Tongue (tissue), 2 donors: ENCODE measurements around the gene APPL1. TPM values are rescaled to one million over a fixed set of nuclear protein-coding genes. Genes with fewer than 3 reads are reported as not detected.
A peak's percentile ranks its signal among the peaks of the same experiment; 100 is the strongest.

ENCODE experiments used
- DNase-seq: peaks from one replicate; pipeline ENCODE4 v3.0.0-alpha.2; 2015
- total RNA-seq: library from RNA; depleted of rRNA; stranded (reverse); fragments of >200 nt; gene quantifications from one replicate; pipeline ENCODE4 v1.2.3, GENCODE V29; 2014

APPL1 gene, protein sequence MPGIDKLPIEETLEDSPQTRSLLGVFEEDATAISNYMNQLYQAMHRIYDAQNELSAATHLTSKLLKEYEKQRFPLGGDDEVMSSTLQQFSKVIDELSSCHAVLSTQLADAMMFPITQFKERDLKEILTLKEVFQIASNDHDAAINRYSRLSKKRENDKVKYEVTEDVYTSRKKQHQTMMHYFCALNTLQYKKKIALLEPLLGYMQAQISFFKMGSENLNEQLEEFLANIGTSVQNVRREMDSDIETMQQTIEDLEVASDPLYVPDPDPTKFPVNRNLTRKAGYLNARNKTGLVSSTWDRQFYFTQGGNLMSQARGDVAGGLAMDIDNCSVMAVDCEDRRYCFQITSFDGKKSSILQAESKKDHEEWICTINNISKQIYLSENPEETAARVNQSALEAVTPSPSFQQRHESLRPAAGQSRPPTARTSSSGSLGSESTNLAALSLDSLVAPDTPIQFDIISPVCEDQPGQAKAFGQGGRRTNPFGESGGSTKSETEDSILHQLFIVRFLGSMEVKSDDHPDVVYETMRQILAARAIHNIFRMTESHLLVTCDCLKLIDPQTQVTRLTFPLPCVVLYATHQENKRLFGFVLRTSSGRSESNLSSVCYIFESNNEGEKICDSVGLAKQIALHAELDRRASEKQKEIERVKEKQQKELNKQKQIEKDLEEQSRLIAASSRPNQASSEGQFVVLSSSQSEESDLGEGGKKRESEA
- 80.2 TPM for total RNA-seq

DNA sequence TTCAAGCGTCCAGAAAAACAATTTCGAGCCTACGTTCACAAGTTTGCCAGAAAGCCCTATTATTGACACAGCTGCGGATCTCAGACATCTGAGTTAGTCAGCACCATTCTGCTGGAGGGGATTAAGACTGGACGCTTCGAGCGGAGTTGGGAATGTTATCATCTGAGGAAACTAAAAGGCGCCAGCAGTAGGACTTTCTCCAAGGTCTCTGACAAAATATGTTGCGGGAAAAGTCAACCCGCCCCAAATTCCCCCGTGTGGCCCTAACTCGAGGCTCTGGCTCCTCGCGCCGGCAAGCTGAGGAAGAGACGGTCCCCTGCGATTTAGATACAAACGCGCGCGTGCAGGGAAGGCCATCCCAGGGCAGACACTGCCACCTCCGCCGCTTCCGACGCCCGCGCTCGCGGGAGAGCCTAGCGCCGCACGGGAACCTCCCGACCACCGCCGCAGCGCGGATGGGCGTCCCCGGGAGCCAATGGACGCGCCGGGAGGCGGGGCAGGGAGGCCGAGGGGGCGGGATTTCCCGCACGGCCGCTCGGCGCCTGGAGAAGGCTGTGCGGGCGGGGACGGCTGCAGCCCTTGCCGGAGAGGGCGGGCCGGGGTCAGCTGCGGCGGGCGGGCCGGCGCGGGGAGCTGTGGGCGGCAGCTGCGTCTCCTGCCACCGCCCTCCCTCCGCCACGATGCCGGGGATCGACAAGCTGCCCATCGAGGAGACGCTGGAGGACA is at the start of gene APPL1:
APPL1 (plus strand) TSS at position 526 of the 726 bp plus-strand sequence; CDS start at position 681, 155 bp downstream.
- peak; percentile 97 for DNase-seq

DNA sequence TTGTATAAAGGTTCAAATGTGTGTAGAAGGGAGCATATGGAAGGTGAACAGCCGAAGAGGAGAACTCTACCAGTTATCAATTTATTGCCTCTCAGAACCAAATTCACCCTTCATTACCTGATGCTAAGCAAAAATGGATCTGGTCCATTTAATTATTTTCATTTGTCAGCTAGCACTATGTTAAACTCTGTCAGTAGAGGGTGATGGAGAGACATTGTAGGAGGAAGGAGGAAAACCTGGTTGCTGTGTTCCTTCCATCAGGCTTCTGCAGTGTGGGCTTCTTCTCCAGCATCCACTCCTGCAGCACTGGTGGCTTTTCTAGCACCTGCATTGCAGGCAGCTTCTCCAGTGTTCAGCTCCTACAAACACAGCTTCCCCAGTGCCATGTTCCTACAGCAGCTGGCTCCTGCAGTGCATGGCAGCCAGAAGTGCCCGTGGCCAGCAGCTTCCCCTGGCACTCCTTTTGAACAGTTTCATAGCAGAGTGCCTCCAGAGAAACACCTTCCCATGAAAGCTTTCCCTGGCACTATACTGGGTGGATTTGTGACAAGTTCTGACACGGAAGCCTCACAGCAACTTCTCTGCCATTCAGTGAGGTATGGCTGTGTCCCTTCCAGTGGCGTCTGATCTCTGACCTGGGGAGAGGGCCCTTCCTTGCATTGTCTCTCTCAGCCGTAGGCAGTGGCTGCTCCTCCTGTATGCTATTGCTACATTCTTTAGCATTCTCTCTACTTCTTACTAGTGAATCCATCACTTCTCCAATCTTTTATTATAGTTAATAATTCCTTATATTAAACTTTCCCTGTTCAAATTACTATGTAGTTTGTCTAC is 47.7 kb upstream of the APPL1 start:
- no peak for DNase-seq

DNA sequence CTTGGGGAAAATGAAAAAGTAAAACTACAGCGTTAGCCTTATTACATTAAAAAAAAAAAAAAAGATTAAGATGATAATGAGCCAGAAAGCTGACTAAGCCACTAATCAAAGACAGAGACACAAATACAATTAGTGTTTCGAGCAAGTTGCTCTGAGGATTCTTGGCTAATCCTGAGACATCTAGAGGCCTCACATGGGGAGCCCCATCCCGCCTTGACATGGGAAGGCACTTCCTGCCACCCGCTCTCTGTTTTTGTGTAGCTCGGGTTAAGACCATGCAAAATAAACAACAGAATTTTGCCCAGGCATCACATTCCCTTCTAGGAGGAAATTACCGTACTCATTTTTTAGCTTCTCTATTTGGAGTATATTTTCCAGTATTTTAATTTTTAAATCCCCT is 43.0 kb upstream of the APPL1 start:
- DNase-seq: peak; percentile 41

DNA sequence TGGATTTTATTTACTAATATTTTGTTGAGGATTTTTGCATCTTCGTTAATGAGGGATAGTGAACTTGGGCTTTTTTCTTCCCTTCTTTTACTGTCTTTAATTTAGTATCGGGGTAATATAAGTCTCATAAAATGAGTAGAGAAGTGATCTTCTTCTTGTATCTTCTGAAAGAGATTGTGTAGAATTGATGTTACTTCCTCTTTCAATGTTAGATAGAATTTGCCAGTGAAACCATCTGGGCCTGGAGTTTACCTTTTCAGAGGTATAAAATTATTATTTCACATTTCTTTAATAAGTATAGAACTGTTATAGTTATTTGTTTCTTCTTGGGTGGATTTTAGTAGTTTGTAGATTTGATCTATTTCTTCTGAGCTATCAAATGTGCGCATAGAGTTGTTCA is 35.5 kb upstream of the APPL1 start:
- no peak for DNase-seq

DNA sequence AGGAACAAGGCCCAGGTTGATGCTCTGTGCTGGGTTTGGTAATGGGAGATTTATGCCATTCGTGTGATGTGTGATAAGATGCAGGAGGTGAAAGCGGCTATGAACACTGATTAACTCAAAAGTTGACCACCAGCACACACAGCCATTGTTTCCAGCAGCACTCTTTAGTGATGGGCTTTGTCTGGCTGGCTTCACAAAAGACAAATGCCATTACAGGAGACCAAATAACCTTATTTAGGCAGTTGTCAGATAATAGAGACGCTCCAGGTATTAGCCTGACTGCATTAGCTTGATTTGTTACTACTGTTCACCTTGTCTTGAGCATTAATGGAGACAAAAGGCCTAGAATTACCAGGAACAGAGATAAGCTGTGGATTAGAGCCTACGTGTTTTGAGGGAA is 32.9 kb upstream of the APPL1 start:
- DNase-seq: no peak

DNA sequence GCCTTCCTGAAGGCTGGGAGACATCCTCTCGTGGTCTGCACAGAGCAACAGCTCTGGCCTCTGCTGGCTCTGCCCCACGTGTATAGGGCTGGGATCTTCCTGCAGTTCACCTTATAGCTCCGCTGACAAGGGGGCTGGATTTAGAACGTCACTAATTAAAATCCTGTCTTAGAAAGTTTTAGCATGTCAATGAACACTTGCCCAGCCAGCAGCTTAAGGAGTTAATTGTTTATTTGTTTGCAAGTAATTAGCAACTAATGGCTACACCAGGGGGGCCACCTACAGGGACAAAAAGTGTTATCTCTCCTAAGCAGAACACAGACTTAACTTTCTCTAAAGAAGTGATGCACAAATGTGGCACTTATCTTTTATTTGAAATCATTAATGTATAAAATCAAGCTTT is 27.6 kb upstream of the APPL1 start, which contains the start of gene HESX1:
HESX1 (minus strand) TSS at position 84 of the 403 bp plus-strand sequence; CDS start at position 24, 60 bp downstream.
- no peak for DNase-seq

DNA sequence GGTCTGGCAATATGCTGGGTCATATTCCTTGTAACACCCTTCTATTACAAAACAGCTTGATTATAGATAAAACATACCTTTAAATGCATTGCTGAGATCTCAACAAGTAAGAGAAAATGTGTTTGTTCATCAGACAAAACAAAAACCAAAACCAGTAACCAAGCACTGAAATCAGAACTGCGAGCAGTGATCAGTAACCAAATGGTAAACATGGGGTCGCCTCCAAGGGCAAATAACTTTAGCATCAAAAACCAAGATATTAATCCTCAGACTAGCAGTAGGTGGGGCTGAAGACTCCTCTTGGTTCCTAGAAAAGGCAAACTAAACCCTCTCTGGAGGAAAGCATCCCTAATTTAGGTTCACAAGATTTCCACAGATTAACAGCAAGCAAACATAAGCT is 21.1 kb upstream of the APPL1 start:
- DNase-seq: no peak

DNA sequence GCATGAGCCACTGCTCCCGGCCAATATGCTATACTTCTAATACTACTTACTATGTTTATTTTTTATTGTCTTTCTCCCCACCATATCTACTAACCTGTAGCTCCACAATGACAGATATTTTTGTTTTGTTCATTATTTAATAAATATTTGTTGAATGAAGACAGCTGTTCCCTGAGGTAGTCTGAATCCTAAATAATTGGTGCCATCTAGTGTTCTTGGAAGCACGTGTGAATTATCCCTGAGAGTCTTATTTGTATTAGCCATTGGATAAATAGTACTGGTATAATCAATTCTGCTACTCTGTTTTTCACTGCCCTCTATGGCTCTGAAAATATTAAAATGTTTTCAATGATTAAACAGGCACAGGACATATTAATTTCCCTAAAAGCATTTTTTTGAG is 5.6 kb upstream of the APPL1 start:
- peak; percentile 46 for DNase-seq

DNA sequence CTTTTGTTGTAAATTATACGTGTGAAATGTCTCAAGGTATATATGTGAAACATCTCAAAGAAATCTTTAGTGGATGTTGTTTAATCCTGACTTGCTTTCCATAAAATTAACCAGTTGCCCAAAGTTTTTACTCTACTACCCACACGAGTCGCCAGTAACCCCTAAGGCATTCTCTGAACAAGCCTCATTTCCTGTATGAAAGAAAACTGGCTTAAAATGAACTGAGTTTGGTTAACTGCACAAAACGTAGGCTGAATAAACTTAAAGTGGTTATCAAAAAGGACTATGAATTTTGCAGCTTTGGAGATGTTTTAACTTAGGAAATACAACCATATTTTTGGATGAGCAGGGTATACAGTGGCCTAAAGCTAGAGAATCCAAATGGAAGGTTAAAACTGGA is 2.7 kb upstream of the APPL1 start:
- no peak for DNase-seq

DNA sequence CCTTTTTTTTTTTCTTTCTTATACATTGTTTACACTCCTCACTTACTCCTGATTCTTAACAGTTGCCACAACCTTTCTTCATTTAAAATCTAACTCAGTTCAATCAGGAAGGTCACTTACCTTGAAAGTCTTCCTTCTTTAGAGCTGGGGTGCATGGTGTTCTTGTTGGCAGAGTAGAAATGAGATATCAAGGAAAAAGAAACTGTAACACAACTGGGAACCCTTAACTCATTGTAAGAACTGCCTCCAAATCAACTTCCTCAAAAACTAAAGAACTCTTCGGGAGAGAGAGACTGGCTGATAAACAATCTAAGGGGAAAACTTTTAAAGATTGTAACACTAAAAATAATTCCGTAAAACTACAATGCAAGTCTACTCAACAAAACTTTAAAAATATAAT is 1.4 kb upstream of the APPL1 start:
- no peak for DNase-seq

DNA sequence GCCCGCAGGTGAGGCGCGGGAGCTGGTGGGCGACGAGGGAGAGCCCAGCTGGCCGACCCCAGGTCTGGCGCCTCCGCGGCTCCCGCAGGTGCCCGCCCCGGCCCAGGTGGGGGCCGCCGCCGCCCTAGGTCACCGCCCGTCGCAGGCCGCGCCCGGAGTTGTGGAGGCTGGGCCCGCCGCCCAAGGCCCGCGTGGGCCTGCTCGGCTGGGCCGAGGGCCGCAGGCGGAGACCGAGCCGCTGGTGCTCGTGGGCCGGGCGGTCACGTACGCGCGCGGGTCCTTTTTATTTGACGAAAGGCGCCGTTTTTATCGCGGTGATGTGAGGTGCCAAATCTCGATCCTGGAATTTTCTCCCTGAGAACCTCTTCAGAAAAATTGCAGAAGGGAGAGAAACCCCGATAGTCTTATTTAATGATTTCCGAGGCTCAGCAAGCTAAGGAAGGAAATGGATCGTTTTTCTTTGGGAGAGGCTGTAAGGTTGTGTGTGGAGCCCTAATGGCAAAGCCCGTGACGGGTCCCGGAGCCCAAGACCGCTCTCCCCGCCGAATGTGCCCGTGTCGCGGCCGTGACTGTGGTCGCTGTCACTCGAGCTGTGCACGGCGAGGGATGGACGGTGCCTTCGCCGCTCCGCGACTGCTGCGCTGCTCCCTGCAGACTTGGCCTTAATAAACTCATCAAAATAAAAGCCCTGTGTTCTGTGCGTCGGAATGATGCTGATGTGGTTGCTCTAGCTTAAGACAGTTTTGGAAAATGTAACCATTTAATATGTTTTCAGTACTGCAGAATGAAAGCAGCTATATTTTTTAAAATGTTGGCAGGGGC is 612 bp downstream of the APPL1 start:
- DNase-seq: peak; percentile 81

DNA sequence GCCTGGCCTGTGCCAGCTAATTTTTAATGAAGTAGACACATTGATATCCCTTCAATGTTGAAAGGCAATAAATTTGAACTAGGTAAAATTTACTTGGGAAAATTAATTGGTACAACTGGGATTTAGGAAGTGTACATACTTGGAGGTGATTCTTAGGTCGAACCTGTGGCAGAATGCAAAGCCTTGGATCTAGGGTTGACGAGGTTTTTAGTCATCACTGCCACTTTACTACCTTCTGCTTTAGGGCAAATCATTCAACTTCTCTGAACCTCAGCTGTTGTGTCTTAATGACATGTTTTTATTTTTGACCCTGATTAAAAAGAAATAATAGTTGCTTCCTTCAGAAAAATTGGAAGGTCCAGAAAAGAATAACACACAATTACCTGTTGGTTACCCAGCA is 2.5 kb downstream of the APPL1 start:
- DNase-seq: no peak

DNA sequence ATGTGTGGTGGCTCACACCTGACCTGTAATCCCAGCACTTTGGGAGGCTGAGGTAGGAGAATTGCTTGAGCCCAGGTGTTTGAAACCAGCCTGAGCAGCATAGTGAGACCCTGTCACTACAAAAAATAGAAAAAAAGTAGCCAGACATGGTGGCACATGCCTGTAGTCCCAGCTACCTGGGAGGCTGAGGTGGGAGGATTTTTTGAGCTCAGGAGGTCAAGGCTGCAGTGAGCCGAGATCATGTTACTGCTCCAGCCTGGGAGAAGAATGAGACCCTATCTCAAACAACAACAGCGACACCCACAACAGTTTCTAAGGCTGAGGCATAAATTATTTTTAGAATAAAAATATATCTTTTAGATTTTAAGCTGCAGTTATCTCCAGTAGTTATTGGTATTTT is 6.3 kb downstream of the APPL1 start:
- no peak for DNase-seq

DNA sequence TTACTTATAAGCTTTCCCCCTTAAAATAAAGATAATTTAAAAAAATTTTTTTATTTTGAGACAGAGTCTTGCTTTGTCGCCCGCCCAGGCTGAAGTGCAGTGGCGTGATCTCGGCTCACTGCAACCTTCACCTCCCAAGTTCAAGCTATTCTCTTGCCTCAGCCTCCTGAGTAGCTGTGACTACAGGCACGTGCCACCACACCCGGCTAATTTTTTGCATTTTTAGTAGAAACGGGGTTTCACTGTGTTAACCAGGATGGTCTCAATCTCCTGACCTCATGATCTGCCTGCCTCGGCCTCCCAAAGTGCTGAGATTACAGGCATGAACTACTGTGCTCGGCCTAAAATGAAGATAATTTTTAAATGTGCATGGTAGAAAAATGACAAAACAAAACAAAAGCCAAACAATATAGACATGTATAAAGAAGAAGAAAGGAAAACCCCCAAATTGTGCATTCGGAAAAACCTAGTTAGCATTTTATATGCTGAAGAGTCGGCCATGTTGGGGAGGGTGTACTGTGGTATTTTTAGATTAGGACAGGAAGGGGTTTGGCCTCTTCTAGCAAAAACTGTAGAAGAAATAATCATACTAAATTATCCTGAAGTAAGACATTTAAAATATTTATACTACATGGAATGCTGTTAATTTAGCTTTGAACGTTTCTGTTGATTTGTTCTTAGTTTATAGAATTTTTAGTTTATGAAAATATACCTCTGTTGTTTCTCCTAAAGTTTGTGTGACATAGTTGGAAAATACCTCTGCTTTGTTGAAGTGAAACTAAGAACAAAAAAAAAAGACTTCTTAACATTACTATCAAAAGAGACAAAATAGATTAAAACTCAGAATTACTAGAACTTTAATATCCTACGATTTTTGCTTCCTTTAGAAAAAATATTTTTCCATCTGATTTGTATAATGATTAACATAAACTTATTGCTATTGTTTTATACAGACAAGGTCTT is 7.4 kb downstream of the APPL1 start:
- no peak for DNase-seq

DNA sequence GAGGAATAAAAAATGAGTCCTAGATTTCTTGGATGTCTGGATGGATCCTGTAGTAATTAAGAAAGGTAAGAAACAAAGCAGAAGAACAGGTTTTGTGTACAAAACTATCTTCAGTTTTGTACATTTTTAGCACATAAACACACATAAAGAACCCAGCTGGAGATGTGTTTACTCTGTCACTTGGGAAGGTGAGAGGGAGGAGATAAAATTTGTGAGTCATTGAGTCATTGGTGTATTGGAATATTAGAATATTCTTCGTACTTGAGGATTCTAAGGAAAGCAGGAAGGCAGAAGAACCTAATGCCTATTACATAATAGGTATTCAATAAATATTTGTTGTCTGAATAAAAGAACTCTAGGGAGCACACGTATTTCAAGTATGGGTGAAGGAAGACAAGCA is 17.4 kb downstream of the APPL1 start:
- DNase-seq: no peak

DNA sequence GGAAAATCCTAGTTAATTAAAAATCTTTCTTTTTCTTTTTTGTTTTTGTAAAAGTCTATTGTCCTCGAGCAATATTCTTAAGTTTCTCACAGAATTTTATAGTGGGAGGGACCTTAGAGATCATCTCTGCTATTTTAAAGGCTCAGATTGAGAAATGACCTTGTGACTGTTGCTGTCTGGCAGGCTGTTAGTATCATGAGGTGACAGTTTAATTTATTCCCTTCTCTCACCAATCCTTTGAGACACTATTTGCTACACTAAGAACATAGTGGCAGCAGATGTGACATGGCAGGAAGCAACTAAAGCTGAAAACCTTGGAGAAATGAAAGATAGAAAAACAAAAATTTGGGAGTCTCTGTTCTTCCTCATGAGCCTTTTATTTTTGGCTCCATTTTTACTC is 24.9 kb downstream of the APPL1 start:
- no peak for DNase-seq

DNA sequence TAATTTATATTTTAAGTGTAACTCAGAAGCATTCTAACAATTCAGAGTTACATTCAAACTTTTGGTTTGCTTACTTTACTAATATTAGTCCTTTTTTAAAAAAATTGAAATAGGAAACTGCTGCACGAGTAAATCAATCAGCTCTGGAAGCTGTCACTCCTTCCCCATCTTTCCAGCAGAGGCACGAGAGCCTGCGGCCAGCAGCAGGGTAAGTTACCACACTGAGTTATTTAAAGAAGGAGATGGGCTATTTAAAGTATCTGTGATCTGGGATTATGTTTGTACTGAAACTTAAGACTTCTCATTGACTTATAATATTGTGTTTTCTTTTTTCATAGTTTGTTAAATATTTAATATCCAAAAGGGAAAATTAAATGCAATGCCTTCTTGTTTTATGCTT is 29.3 kb downstream of the APPL1 start:
- peak; percentile 13 for DNase-seq

DNA sequence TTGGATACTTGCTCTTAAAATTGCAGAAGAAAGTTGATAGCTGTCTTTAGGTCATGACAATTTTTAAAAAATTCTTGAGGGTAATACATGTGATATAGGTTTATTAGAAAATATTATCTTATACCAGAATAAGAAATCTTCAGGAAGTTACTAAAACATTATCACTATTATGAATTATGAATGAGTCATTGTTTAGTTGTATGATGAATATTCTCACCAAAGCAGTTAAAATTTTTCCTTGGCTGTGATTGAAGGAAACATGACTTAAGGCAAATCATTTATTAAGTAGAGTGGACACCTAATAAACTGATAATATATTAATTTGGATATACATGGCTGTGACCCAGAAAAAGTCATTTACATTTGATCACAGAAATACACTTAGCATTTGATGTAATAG is 30.1 kb downstream of the APPL1 start:
- DNase-seq: no peak

DNA sequence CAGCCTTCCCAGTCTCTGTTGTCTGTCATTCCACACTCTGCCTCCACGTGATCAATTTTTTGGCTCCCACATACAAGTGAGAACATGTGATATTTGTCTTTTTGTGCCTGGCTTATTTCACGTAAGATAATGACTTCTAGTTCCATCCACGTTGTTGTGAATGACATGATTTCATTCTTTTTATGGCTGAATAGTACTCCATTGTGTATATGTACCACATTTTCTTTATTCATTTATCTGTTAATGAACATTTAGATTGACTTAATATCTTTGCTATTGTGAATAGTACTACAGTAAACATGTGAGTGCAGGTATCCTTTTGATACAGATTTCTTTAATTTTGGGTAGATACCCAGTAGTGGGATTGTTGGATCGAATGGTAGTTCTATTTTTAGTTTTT is 33.6 kb downstream of the APPL1 start:
- DNase-seq: no peak

DNA sequence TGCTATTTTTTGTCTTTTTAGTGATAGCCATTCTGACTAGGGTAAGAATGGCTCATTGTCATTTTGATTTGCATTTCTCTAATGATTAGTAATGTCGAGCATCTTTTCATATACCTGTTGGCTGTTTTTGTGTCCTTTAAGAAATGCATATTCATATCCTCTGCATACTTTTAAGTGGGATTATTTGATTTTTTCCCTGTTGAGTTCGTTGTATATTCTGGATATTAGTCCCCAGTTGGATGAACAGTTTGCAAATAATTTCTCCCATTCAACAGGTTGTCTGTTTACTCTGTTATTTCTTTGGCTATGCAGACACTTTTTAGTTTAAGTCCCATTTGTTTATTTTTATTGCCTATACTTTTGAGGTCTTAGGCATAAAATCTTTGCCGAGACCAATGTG is 34.4 kb downstream of the APPL1 start:
- DNase-seq: no peak
